T-helper 9 cell (primary cell): ENCODE measurements around the gene PLEKHG5.
A peak's percentile ranks its signal among the peaks of the same experiment; 100 is the strongest.

Source experiments
- DNase-seq: peaks from one replicate; pipeline ENCODE4 v3.0.0-alpha.2; 2020

The PLEKHG5 gene

GRCh38 chr1:6424619-6425593 lies 66.6 kb downstream of the PLEKHG5 start, which contains the start of gene ESPN:
Gene ESPN (plus strand): TSS chr1:6424776. CDS start chr1:6424956, 180 bp downstream.
- no peak for DNase-seq

DNA sequence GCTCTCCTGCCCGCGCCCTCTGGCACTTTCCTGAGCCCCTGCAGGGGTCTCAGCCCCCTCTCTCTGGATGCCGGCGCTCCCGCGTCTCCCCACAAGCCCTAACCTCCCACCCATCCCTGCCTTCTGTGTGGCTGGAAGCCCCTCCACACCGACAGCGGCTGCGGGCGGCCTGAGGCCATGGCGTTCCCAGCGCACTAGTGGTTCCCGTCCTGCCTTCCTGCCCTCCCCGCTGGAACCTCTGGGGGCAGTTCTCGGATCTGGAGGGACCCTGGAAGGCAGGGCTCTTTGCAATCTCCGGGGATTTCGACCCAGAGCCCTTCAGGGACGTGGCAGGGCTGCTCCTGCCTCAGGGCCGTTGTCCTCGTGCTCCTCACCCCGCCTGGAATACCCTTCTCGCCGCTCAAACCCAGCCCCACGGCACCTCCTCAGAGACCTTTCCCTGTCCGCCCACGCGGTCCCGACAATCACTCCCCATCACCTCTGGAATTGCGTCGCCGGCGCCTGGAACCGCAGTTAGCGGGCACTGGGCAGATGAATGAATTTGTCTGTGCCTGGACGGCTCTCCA lies 67.4 kb downstream of the PLEKHG5 start:
- no peak for DNase-seq

DNA sequence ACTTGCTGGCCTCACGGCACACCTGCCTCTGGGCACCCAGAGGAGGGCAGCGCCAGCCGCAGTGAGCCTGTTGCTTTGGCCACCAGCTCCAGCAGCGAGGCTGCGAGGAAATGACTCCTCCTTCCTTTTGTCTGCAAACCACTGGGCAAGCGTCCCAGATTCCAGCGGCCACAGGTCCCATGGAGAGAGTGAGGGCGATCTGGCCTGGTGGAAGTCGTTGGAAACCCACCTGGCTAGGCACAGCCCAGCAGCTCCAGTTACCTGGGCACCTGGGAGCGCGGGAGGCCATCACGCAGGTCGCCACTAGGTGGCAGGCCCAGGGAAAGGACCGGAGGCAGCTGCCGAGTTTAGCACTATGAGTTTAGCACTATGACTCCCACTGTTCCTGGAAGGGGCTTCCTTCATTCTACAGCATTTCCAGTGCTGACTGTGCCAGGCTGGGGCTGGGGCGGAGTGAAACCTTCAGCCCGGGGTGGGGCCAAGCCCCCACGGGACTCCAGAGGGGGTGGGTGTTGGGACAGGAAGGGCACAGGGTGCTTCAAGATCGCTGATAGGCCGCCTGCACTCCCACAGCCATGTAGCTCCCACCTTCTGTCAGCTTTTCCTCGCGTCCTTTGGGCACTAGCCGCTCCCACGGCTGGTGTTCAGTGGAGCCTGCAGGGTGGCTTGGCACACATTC lies 68.0 kb downstream of the PLEKHG5 start:
- peak; percentile 62 for DNase-seq

GRCh38 chr1:6421266-6421665 lies 70.2 kb downstream of the PLEKHG5 start:
- no peak for DNase-seq

GRCh38 chr1:6420454-6421042 lies 70.9 kb downstream of the PLEKHG5 start:
- no peak for DNase-seq

DNA sequence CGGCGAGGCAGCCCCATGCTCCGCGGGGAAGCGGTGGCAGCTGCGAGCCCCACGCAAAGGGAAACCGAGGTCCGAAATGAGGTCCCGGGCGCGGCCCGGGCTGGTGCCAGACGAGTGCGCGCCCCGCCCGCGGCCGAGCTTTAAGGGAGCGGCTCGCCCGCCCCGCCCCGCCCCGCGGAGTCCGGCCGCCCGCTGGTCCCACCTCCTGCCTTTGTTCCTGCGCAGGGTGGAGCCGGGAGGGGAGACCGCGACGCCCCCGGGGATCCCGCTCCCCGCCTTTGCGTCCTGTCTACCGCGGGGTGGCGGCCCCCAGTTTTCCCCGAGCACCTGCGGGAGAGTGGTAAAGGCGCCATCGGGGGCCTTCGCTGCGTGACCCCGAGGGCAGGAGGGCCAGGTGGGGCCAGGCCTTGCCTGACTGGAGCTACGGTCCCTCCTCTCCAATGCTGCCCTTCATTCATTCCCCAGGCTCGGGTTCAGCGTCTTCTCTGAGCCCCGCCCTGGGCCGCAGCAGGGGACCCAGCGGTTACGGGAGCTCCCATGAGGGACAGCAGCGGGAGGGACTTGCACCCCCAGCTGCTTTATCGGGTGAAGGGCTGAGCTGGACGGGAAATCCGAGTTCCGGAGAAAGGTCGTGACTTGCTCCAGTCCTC lies 71.5 kb downstream of the PLEKHG5 start, which contains the start of gene HES2:
Gene HES2, minus strand, starts transcription at position 116 of the 650 bp plus-strand sequence. Its CDS starts 99 bp downstream, at position 17.
- DNase-seq: no peak

DNA sequence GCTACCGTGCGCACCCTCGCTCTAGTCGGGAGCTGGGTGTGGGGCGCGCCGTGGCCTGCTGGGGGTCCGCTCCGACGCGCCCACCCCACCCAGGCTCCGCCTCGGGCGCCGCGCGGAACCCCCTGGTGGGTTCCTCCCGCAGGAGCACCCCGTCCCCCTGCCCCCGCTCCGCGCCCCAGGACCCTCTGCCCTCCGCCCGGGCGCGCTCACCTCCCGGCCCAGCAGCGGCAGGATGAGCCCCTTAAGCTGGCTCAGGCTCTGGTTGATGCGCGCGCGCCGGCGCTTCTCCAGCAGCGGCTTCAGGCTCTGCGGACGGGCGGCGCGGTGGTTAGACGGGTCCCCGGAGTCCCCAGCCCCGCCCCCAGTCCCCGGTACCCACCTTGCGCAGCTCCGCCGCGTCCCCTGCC lies 72.1 kb downstream of the PLEKHG5 start:
- no peak for DNase-seq

GRCh38 chr1:6418668-6419396 lies 72.6 kb downstream of the PLEKHG5 start:
- no peak for DNase-seq

DNA sequence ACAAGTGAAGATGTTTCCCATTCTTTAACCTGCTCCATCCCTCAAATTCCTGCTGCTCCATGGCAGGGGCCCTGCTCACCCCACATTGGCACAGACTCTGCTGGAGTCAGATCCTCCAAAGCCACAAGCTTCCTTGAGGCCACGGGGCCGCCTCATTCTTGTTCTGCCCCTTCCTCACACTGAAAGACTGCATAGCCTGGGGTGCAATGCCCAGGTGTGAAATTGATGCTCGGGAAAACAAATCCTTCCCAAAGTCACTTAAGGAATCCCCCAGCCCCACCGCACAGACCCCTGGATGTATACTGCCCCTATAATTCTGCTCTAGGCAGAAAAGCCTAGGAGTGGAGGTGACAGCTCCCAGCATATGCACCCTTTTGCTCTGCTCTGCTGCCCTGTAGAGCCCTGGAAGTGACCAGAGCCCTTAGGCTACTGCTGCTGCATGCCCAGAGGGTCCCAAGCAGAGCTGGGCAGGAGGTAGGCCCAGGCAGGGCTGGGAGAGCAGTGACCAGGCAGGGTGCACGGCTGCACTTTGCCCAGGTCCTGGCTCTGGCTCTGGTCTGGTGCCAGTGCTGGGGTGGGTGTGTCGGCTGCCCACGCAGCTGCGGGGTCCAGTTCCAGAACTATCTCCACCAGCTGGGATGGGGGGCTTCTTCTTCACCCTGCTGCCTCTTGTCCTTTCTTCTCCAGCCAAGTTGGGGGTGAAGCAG lies 73.4 kb downstream of the PLEKHG5 start:
- no peak for DNase-seq
